ENCODE results near the gene ZNF764.
"Not testable (repeated sequence)": the region's sequence is repeated elsewhere in the genome, so short reads cannot be mapped to it uniquely, and the experiment has no call there.

Gene ZNF764

GRCh38 chr16:30527635-30528178 is 30.5 kb downstream of the ZNF764 start:
- no peak for DNase-seq (ENCODE audit: low spot score)

DNA sequence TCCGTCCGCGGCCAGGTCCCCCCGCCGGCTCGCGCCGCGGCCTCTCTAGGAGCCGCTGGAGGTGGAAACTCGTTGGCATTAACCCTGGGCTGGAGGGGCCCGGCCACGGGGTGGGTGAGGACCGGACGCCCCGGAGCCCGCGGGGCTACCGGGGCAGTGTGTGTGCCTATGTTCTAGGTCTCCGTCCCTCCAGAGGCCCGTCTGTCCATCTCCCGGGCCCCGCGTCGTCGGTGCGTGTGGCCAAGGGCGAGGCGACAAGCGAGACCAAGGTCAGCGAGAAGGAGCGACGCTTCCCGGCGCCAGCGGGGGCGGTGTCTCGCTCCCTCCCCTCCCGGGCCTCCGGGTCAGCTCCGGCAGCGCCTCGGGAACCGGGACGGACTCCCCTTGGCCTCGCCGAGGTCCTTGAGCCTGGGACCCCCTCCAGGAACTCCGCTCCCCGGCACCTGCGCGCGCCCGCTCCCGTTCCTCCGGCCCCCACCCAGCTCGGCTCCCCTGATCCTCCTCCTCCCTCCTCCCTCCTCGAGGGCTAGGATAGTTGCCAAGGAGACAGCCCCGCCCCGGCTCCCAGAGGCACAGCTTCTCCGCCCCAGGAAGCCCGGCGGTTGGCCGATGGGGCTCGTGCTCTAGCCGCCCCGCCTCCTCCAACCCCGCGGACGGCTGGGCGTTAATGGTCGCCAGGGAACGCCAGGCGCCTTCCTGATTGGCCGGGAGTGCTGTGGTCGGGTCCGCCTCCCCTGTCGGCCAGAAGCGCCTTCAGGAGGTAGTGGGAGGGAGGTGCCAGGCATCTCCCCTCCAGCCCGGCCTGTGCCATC is 31.1 kb downstream of the ZNF764 start:
- DNase-seq (ENCODE audit: low spot score): peak; percentile 97

DNA sequence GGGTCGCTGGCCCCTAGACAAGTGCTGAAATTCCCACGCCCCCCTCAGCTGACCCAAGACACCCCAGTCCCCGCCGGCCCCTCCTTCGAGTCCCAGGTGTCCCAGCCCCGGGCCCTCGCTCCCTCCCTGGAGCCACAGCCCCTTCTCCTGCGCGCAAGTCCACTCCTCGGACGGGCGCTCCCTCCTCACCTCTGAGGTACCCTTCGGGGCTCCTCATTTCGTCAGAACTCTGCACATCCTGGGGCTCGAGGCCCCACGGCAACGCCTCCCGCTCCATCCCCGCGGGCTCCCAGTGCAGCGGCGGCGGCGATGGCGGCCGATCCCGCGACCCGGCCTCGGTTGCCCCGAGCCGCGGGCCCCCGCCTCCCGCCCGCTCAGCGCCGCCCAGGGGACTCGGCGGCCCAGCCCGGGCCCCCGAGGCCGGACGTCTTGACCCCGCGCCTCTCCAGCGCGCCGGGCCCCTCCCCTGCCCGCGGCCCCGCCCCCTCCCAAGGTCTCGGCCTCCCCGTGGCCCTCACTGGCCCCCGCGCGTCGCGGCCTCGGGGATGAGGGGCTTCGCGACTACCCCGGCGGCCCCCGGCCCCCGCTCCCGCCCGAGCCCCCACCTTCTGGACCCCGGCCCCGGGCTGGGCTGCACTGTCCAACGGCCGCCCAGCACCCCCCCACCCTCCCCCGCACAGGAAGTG is 31.9 kb downstream of the ZNF764 start, which contains the start of gene ZNF768:
TSS of gene ZNF768 (minus strand) at position 430 of the 686 bp plus-strand sequence. CDS start at position 277, 153 bp downstream.
- DNase-seq (ENCODE audit: low spot score): peak; percentile 24

- DNase-seq (ENCODE audit: low spot score): no peak
Observed at GRCh38 chr16:30525844-30526136, 32.4 kb downstream of the ZNF764 start.

- DNase-seq (ENCODE audit: low spot score): no peak
Observed at GRCh38 chr16:30524575-30525568, 33.3 kb downstream of the ZNF764 start.

DNA sequence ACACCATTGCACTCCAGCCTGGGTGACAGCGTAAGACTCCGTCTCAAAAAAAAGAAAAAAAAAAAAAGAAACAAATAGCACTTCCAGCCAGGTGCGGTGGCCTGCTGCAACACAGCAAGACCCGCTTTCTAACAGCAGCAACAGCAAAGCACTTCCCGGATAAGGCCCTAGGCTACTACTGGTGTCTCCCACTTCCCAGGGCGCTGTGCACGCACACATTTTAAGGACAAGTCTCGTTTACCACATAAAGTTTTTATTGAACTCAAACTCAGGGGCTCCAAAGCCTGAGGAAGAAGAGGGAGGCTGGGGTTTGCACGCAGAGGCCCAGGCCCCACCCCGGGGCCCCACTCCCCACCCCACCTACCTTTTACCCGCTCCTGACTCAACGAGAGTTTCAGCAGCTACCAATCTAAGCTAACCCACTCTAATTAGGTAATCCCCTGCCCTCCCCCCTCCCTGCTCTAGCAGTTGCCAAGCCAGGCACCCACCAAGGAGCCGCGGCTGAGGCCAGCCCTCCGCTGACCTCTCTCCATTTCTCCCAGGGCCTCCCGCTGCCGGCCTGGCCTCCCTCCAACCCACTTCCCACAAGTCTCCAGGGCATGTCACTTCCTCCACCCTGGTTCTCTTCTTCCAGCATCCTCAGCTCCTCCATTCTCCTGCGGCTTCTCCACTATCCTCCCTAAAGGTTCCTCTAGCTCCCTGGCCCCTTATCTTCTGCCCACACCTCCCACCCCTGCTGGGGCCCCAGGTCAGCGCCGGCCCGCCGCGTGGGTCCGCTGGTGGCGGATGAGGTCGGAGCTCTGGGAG is 34.2 kb downstream of the ZNF764 start:
- no peak for DNase-seq (ENCODE audit: low spot score)

DNA sequence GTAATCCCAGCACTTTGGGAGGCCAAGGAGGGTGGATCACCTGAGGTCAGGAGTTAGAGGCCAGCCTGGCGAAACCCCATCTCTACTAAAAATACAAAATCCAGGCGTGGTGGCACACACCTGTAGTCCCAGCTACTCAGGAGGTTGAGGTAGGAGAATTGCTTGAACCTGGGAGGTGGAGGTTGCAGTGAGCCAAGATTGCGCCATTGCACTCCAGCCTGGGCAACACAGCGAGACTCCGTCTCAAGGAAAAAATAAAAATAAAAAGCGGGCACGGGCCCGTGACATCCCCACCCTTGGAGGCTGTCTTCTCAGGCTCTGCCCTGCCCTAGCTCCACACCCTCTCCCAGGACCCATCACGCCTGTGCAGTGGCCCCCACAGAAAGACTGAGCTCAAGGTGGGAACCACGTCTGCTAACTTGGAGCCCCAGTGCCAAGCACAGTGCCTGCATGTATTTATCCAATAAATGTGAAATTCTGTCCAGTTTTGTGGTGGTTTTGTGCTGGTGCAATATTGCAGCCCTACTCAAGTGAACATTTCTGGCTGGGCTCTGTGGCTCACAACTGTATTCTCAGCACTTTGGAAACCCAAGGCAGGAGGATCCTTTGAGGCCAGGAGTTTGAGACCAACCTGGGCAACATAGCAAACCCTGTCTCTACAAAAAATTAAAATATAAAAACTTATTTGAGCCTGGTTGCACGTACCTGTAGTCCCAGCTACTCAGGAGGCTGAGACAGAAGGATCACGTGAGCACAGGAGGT is 35.3 kb downstream of the ZNF764 start:
- not testable (repeated sequence) for DNase-seq (ENCODE audit: low spot score)

DNA sequence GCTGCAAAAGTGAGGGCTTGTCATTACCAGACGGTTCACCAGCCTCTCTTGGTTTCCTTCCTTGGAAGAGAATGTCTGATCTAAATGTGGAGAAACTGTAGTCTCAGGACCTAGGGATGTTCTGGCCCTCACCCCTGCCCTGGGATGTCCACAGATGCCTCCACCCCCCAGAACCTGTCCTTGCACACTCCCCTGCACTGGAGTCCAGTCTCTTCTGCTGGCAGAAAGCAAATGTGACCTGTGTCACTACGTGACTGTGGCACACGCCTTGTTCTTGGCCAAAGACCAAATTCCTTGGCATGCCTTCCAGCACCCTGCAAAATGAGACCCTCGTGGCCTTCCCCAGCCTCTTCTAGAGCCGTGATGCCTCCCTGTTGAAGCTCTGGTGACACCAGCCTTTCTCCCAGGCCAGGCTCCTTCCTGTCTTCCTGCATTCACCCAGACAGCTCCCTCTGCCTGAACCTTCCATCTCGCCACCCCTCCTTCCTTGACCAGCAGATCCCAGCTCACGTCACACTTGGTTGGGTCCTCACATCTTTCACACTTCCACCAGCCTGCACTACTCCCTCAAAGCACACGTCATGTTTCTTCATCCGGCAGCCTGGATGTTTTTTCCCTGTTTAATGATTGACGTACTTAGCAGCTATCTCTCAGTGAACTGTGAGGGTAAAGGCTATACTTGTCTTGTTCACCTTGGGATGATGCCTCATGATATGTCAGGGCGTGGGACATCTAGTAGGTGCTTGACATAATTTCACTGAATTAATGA is 36.1 kb downstream of the ZNF764 start:
- DNase-seq (ENCODE audit: low spot score): no peak

- DNase-seq (ENCODE audit: low spot score): no peak
Observed at GRCh38 chr16:30521476-30521872, 36.7 kb downstream of the ZNF764 start.

- DNase-seq (ENCODE audit: low spot score): no peak
Observed at GRCh38 chr16:30519120-30520049, 38.8 kb downstream of the ZNF764 start.

DNA sequence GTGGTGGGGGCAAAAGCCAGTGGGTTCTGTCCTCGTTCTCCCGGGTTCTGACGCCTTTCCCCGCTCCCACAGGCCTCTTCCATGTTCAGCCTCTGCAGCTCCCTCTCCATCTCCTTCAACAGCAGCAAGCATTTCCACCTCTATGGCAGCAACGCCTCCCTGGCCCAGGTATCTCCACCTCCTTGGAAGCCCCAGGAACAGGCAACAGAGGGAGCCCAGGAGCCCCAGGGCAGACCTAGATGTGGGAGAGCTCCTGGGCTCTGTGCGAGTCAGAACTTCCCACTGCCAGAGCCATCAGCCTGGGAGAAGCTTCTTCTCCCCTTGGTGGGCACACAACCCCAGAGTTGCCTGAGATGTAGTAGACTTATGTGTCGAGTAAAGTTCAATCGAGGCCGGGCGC is 39.6 kb downstream of the ZNF764 start:
- no peak for DNase-seq (ENCODE audit: low spot score)

DNA sequence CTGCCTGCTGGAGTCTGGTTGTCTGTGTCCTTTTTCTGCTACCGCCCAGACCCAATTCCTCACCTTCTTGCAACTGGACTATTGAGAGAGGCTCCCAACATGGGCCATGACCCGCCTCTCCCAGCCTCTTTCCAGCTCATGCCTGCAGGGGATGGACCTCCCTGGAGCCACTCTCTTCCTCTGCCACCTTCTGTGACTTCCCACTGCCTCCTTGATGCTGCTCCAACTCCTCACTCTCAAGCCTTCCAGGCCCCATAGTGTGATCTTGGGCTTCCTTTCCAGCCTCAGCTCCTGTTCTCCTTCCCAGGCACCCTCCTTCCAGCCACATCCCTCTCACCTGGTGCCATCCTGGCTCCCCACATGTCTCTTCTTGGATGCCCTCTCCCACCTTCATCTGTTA is 42.9 kb downstream of the ZNF764 start:
- no peak for DNase-seq (ENCODE audit: low spot score)

DNA sequence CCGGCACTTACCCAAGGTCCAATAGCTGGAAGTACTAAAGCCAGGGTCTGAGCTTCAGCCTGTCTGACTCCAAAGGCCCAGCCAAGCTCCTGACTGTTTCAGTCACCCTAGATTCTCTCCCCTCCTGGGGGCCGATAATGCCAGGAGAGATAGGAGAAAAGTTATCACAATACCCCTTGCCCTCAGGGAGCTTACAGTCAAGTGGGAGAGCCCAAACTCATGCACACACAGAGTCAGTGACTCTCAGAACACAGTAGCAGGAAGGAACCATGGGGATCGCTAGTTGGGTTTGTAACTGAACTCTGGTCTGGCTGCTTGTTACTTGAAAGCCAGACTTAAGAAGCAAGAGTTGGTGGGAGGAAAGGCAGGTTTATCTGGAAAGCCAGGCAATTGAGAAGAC is 46.7 kb downstream of the ZNF764 start:
- DNase-seq (ENCODE audit: low spot score): no peak

- DNase-seq (ENCODE audit: low spot score): no peak
Observed at GRCh38 chr16:30510376-30510938, 47.7 kb downstream of the ZNF764 start.

- DNase-seq (ENCODE audit: low spot score): no peak
Observed at GRCh38 chr16:30509081-30509765, 49.0 kb downstream of the ZNF764 start.
